ENCODE measurements around the gene SAT2.

The SAT2 gene

GRCh38 chr17:7589891-7590691, 37.5 kb downstream of the SAT2 start, which contains the start of gene SOX15:
Gene SOX15, minus strand, starts transcription at chr17:7590094. Its CDS starts 418 bp downstream, at chr17:7589676.
- no peak for DNase-seq

GRCh38 chr17:7589204-7589868, 38.3 kb downstream of the SAT2 start:
- DNase-seq = peak; percentile 77

GRCh38 chr17:7588553-7589203, 38.9 kb downstream of the SAT2 start:
- no peak for DNase-seq

- no peak for DNase-seq
Observed at GRCh38 chr17:7587420-7588151, 40.0 kb downstream of the SAT2 start.

GRCh38 chr17:7586673-7587419, 40.8 kb downstream of the SAT2 start:
- no peak for DNase-seq

- DNase-seq = peak; percentile 98
Observed at GRCh38 chr17:7583253-7584109, 44.1 kb downstream of the SAT2 start, which contains the start of gene MPDU1. Gene MPDU1, plus strand, starts transcription at chr17:7583852. Its CDS starts 11 bp downstream, at chr17:7583863.

- DNase-seq = no peak
Observed at GRCh38 chr17:7582396-7583252, 45.0 kb downstream of the SAT2 start.

GRCh38 chr17:7580604-7581575, 46.7 kb downstream of the SAT2 start:
- no peak for DNase-seq

GRCh38 chr17:7579834-7580603, 47.6 kb downstream of the SAT2 start:
- peak; percentile 56 for DNase-seq

GRCh38 chr17:7579001-7579833, 48.4 kb downstream of the SAT2 start, which contains the start of gene CD68:
Gene CD68, plus strand, starts transcription at chr17:7579638. Its CDS starts 40 bp downstream, at chr17:7579678.
- DNase-seq = peak; percentile 85

- DNase-seq = no peak
Observed at GRCh38 chr17:7577327-7578199, 50.1 kb downstream of the SAT2 start.

- DNase-seq = peak; percentile 25
Observed at GRCh38 chr17:7576432-7576937, 51.1 kb downstream of the SAT2 start.

Data from activated CD4-positive, alpha-beta T cell treated with anti-CD3 and anti-CD28 coated beads for 48 hours (primary cell).